Spleen (tissue), 7 donors: ENCODE measurements around the gene MMP27.

Experiments
- POLR2A ChIP-seq, 3 donors: fragments of 450-650 bp; IDR thresholded peaks; one replicate each; pipeline ENCODE4 v1.5.1; 2017; ENCODE audit warnings: antibody characterized with exemption in 3 of 3, mild to moderate bottlenecking in 1 of 3
- TF ChIP-seq, protein P1 (sequence below), 11 experiments: fragments of 200-600 bp in 7 of 11; fragments of 450-650 bp in 4 of 11; sonication (generic) in 4 of 11; IDR thresholded peaks in 8 of 11; conservative IDR thresholded peaks in 3 of 11; 1 replicate in 7 of 11; 2 replicates in 4 of 11; pipeline versions ENCODE4 v1.4.0 to v1.8.0; 2016 to 2021; ENCODE audit warnings: antibody characterized with exemption in 11 of 11, inconsistent platforms in 4 of 11, mild to moderate bottlenecking in 1 of 11
- donor health status: DM: no; HTN: no; CAD: no; lungs with moderate emphysema.
- donor health status: DM: no; HTN: no; CAD: no.
- donor health status: DM: no; HTN: no; CAD: no.

DNA sequence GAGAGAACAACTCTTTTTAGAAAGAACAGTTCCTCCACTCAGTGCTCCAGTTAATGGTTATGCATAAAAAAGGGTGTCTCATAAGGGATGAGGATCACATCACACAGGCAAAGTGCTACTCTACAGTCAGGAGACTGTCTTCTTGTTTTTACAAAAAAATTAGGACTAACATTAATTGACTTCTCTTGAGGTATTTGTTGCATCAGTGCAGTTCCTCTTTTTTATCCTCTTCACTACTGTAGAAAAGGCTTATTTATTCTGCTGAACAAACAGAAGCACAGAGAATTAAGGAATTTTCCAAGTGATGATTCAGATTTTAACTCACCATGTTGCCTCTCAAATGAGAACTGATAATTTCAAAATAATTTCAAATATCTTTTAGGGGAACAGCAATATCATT is 17.3 kb upstream of the MMP27 start:
- TF ChIP-seq, protein P1, sequence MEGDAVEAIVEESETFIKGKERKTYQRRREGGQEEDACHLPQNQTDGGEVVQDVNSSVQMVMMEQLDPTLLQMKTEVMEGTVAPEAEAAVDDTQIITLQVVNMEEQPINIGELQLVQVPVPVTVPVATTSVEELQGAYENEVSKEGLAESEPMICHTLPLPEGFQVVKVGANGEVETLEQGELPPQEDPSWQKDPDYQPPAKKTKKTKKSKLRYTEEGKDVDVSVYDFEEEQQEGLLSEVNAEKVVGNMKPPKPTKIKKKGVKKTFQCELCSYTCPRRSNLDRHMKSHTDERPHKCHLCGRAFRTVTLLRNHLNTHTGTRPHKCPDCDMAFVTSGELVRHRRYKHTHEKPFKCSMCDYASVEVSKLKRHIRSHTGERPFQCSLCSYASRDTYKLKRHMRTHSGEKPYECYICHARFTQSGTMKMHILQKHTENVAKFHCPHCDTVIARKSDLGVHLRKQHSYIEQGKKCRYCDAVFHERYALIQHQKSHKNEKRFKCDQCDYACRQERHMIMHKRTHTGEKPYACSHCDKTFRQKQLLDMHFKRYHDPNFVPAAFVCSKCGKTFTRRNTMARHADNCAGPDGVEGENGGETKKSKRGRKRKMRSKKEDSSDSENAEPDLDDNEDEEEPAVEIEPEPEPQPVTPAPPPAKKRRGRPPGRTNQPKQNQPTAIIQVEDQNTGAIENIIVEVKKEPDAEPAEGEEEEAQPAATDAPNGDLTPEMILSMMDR (IDR thresholded peaks at IDR 0.05 in 8 of 11, conservative IDR thresholded peaks at IDR 0.05 in 3 of 11) = no peak
- TF ChIP-seq POLR2A (IDR thresholded peaks at IDR 0.05) = no peak
